Measurements from ENCODE around the gene ACOX3. TPM values are rescaled to one million over a fixed set of nuclear protein-coding genes. Genes with fewer than 3 reads are reported as not detected.

ACOX3 gene
- polyA plus RNA-seq, 1 of the 3 experiments (the other 2 are of a cell fraction): 8.4 TPM

- H2AFZ ChIP-seq (ENCODE audit: low read depth): no peak overlapping the region
- no peak overlapping the region for H3K4me2 ChIP-seq
- H3K27ac ChIP-seq (ENCODE audit: low read depth in 2 of 2, low read length in 1 of 2): no peak overlapping the region
- no peaks in the 10 kb centered on the region for H3K27me3 ChIP-seq (ENCODE audit: insufficient read depth)
- no peaks in the 10 kb centered on the region for H3K79me2 ChIP-seq (ENCODE audit: insufficient read depth)
- H3K9ac ChIP-seq: no peak overlapping the region
- no peaks in the 10 kb centered on the region for H3F3A ChIP-seq (replicated peaks; ENCODE audit: insufficient read depth)
- CTCF ChIA-PET: interaction anchor here (3.2 kb wide), 1 partner anchor 137 kb away, joined by 11 read pairs; no protein-coding TSS in a partner anchor
- peaks cover 0 to 14% of the 10 kb centered on the region in 2 experiments; a peak in 1 of 4 replicates for H3K4me1 ChIP-seq (ENCODE audit: control insufficient read depth in 1 of 2, insufficient read depth in 2 of 2, low read depth in 1 of 2, low read length in 1 of 2)
- TF ChIP-seq IRF3 (IDR thresholded peaks at IDR 0.05; ENCODE audit: low read depth, low read length) (no peak), RXRA (IDR thresholded peaks at IDR 0.05; ENCODE audit: borderline replicate concordance, low read depth) (no peak), NFIC (IDR thresholded peaks at IDR 0.05; ENCODE audit: borderline replicate concordance) (no peak), RAD21 (IDR thresholded peaks at IDR 0.05; ENCODE audit: low read length) (no peak), TEAD4 (IDR thresholded peaks at IDR 0.05; ENCODE audit: borderline replicate concordance, insufficient read depth) (no peak), FOXJ3 (CRISPR knock-in tag; IDR thresholded peaks at IDR 0.05) (no peak), REST (IDR thresholded peaks at IDR 0.05; ENCODE audit: low read depth, low read length) (no peak), CTCF (IDR thresholded peaks at IDR 0.05) (no peak), FOSL2 (IDR thresholded peaks at IDR 0.05; ENCODE audit: borderline replicate concordance, low read depth) (no peak), ZBTB33 (IDR thresholded peaks at IDR 0.05; ENCODE audit: borderline replicate concordance, low read depth) (no peak), NRF1 (IDR thresholded peaks at IDR 0.05; ENCODE audit: low read depth, low read length) (no peak), MAX (IDR thresholded peaks at IDR 0.05; ENCODE audit: low read depth) (no peak), GATA2 (CRISPR knock-in tag; IDR thresholded peaks at IDR 0.05) (no peak), POLR2AphosphoS5 (IDR thresholded peaks at IDR 0.05; ENCODE audit: low read depth, low read length) (no peak), USF1 (IDR thresholded peaks at IDR 0.05; ENCODE audit: borderline replicate concordance, low read depth) (no peak), PBX3 (IDR thresholded peaks at IDR 0.05) (no peak), SMC3 (IDR thresholded peaks at IDR 0.05; ENCODE audit: low read depth, low read length) (no peak), GABPA (IDR thresholded peaks at IDR 0.05; ENCODE audit: low read depth) (no peak)
- H3K36me3 ChIP-seq (replicated peaks in 1 of 2; ENCODE audit: control insufficient read depth in 1 of 2, insufficient read depth in 2 of 2, low read length in 1 of 2): peaks cover 0 to 7% of the 10 kb centered on the region in 2 experiments
- H4K20me1 ChIP-seq (ENCODE audit: insufficient read depth): no peaks in the 10 kb centered on the region
- H3K9me2 ChIP-seq: no peaks in the 10 kb centered on the region
- no peak for DNase-seq
- POLR2A ChIA-PET: no interaction called here
- H3K9me3 ChIP-seq: no peaks in the 10 kb centered on the region
- 97% methylated on average over 8 of the region's 9 CpGs for WGBS (ENCODE audit: low lambda C conversion rate)
- H3K4me3 ChIP-seq (ENCODE audit: low read depth in 2 of 2, low read length in 1 of 2): no peak overlapping the region
Measured at GRCh38 chr4:8378776-8379175, 61.7 kb downstream of the ACOX3 start.
